CD4-positive, alpha-beta T cell treated with Interleukin-1 beta for 1 hour (primary cell): ENCODE results near the gene IPPK.
A peak's percentile ranks its signal among the peaks of the same experiment; 100 is the strongest.

Source experiments
- DNase-seq, 2 donors: peaks; one replicate each; pipeline ENCODE4 v3.0.0-alpha.2; 2020 to 2022

The IPPK gene

DNA sequence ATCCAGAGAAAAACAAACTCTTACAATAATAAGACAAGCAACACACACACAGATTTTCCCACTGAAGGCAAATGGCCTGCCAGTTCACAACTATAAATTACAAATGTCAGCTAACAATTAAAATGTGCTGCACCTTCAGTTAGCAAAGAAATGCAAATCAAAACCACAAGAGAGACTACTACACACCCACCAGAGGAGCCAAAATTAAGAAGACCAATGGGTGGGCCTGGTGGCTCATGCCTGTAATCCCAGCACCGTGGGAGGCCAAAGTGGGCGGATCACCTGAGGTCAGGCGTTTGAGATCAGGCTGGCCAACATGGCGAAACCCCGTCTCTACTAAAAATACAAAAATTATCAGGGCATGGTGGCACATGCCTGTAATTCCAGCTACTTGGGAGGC is 15.1 kb upstream of the IPPK start:
- DNase-seq, result no peak

DNA sequence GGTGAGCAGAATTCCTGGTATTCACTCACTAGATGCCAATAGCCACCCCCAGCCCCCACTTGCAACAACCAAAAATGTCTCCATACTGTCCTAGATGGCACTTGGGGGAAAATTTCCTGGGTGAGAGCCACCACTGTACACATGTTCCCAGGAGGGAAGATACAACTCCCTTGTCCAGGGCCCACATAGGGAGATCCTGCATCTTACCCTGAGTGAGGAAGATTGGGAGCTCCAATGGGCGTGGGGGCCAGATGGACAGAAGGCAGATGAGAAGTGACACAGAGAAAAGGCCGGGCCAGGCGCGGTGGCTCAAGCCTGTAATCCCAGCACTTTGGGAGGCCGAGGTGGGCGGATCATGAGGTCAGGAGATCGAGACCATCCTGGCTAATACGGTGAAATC is 12.3 kb upstream of the IPPK start:
- DNase-seq, result no peak

DNA sequence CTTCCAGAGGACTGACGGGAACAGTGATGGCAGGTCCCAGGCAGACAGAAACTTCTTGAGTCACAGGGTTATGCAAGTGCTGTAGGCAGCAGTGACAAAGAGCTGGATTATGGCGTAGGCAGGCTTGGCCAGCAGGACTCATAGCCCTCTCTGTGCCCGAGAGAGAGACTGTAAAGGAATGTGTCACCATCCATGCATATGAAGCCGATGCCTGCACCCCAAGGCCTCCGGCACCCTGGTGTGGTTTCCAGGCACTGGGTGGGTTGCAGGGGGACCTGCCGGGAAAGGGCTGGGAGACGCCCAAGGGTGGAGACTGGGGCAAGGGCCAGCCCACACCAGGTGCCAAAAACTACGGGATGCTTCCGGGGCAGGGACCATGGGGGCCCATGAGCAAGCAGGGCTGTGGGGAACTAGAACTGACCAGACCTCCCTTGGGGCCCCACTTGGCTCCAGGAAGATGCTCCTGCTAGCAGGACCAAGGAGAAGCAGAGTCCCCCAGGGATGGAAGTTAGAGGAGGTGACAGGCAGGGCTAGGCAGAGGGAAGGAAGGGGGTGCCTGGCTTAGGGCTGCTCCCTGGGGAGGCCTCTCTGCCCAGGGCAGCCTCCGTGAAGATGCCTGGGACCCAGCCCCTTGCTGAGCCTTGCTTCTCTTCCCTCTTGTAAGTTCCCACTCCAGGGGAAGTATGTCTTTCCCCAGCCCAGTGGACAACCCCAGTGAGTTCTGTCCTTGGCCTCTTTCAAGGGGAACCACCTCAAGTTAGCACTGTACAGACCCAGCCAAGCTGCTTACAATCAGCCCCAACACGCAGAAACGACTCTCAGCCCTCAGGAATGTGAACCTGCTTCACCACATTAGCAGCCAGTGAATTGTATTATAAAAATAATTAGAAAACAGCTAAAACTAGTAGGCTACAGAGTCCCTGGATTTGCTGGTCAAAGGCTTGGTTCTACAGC is 10.5 kb upstream of the IPPK start:
- no peak for DNase-seq

DNA sequence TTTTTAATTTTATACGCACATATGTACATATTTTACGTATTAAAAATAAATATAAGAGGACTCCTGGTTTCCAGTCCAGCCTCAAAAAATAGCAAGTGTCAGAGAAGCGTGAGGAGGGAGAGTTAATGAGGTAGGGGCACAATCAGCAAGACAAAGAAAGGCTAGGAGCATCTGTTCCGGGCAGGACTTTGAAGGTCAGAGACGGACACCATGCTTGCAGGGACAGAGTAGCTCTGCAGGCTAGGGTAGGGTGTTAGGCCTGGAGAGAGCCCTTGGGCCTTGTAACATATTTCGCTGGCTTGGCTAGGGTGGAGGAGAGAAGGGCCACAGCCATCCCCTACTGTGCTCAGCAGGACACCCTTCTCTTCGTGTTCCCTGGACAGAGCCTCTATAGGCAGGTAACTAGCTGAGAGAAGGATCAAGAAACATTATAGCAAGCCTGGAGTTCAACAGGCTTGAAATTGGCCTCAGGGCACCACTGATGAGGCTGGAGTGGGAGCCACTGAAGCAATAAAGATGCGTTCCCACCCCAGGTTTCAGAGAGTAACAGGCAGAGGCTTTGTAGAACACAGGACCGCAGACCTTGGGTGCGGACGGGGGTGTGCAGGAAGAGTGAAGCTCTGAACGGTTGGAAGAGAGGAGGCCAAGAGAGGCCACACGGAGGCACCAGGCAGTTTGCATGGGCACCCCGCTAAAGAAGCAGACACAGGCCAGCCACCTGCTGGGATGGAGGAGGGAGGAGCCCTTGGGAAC is 9.7 kb upstream of the IPPK start:
- no peak for DNase-seq

DNA sequence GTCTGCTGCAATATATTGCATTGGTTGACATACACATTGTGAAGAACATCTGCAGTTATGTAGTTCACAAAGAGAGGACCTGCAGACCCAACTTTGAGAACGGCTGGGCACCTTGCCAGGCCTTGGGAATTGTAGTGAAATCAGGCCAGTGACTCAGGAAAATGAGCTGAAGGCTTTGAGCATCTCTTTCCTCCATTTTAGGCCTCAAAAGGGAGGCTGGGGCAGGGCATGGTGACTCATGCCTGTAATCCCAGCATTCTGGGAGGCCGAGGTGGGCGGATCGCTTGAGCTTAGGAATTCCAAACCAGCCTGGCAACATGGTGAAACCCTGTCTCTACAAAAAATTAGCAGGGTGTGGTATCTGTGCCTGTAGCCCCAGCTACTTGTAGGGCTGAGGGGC is 1.4 kb upstream of the IPPK start:
- no peak for DNase-seq

DNA sequence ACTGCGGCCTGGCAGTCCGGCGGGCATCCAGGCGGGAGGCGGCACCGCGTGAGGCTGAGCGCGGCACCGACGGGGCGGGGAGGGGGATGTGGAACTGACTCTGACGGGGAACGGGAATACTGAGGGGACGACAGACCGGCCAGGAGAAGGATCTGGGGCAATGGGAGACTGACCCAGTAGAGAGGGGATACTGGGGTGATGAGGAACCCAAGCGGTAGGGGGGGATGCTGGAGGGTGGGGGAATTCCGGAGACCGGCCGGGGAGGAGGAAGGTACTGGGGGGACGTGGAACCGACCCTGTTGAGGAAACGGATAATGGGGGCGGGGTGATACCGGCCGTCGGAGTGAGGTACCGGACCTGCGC is 423 bp downstream of the IPPK start:
- DNase-seq, result no peak

DNA sequence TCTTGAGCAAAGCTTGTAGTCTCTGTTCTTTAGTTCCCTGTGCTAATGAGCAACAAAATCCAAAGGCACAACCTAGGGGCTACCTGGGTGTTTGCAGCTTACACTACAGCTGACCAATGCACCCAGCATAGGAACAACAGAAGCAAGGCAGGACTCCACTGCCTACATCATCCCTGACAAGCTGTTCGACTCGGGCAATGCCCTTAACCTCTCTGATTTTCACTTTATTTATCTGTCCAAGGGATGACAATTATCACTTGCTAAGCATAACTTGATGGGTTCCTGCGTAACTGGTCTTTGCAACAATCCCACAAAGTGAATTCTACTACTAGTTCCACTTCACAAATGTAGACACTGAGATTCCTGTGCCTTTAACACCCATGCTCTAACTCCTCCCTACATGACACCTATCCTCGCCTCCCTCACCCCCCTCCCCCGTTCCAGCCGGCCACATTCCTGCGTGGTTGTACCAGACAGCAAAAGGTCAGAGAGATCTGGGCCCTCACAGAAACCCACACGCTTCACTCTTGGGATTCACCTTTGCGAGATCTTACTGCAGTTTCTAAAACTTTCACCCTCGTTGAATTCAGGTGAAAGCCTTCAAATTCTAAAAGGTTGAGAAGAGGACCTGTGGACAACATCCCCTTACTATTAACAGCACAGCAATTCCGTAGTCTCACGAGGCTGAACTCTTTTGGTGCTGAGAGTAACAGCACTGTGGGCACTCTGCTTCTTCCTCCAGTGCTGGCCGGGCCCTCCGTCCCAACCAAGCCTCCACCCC is 995 bp downstream of the IPPK start:
- peak in 1 of 2 donors; percentile 26 for DNase-seq

DNA sequence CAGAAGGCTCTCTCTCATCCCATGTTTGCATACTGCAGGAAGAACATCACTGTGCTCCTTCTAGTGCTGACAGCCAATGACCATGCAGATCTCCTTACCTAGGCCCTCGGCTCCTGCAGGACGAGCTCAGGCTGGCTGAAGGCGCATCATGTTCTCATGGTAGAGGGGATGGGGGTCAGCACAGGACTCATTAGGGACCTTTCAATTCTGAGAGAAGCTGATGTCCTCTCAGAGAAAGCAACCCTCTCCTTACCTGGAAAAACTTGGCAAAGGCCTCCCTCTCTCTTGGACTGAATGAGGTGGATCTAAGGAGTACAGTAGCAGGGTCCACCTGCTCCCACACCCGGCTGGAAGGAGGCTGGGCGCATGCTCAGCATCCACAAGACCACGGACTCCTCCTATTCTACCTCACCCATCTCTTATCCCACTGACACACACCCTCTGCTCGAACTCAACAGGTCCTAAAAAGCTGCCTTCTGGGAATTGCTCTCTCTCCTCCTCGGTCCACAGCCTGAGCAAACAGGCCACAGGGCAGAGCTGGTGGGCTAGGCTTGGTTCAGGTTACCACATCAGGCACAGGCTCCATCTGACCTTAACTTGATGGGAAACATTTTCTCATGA is 2.9 kb downstream of the IPPK start:
- DNase-seq, result no peak

DNA sequence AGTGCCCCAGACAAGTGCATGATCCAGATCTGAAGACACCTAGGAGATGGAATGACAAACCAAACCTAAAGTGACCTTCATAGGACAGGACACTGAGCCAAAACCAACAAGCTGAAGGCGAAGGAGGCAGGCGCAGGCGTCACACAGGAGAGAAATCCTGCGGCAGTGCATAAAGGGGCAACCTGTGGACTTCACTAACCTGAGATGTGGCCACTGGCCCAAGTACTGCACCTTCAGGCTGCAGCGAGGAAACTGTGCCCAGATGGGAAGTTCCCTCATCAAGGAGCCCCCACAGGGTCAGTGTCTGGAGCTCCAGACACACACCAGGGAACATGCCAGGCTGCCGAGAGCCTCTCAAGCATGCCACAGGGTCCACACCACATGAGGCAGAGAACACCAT is 3.7 kb downstream of the IPPK start:
- no peak for DNase-seq

DNA sequence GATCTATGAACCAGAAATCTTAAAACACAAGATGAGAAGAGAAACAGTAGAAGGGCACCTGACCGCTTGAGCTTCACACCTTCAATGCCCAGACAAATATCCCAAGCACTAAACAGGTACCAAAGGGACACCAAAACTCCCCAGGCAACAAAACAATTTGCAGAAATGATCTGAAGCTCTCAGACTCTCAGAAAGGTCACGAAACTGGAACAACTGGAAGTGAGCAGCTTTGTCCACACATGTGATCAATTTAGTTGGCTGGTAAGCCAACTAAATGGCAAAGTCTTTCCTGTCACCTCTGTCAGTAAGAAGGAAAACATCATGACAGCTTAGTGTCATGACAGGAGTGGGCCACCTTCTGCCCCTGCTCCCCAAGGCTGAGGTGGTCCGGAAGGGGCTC is 4.1 kb downstream of the IPPK start:
- DNase-seq, result no peak

DNA sequence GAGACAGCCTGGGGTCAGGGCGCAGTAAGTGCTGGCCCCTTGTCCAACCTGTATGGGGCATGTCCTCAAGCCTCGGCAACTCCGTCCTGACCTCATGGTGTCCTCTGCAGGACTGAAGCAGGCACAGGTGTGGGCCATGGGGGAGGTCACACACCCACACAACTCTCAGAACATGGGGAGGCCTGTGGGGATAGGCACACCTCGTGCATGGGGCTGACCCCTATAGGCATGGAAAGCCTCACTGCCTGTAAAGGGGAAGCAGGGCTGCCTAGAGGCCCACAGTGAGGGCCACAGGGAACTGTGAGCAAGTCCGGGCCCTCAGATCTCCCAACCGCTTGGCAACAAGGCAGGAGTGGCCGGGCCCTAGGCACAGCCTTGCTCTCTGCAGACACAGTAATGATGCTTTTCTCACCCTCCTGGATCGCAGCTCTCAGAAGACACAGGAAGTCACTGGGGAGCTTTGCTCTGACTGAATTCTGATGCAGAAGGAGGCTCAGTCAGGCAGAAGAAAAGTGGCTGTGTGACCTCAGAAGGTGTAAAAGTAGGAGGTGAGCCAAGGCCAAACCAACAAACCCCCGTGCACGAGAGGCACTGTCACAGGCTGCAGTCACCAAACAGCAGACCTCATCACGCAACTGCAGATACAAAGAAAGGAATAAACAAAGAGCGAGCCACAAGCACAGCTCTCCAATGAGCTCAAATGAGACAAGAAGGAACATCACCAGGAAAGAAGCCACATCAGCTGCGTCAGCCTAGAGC is 5.4 kb downstream of the IPPK start:
- peak; percentile 15 to 17 for DNase-seq

DNA sequence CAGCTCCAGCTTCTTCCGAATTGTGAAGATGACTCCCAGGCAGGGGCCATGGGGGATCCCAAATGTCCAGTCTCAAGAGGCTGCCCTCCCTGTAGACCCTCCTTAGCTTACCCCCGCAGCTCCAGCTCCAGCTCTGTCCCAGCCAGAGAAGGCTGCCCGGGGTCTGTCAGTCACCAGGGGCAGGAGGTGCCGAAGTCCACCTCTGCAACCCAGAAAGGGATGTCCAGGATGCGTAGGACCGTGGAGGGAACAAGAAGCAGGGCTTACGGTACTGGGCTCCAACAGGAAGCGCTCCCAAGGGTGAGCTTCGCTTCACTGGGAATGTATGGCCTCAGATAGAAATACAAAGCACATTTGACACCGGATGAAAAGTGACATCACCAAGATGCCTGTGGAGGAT is 6.0 kb downstream of the IPPK start:
- no peak for DNase-seq

DNA sequence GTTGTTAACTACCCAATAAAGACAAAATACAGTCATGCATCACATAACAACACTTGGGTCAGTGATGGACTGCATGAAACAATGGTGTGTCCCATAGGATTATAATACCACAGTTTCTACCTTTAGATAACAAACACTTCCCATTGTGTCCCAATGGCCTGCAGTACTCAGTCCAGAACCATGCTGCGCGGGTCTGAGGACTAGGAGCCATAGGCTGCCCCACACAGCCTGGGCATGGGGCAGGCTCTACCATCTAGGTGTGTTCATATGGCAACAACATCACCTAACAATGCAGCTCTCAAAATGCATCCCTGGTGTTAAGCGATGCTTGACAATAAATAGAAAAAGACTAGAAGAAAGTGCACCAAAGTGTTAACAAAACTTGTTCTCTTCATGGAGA is 6.8 kb downstream of the IPPK start:
- no peak for DNase-seq

DNA sequence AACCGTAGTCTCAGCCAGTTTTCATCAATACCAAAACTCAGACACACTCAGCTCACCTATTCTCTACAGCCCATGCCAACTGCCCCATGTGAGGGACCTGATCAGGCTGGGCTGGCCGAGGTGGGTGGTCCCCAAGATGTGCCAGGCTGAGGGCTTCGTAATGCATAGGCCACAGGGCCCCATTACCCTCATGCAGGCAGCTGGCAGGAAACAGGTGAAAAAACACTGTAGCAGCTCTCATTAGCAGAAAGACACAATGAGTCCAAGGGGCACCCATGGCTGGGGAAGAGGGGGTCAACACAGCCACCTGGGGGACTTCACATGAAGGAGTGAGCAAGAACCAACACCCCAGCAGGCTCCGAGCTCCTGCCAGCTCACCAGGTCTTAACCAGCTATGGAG is 8.2 kb downstream of the IPPK start:
- DNase-seq, result no peak

DNA sequence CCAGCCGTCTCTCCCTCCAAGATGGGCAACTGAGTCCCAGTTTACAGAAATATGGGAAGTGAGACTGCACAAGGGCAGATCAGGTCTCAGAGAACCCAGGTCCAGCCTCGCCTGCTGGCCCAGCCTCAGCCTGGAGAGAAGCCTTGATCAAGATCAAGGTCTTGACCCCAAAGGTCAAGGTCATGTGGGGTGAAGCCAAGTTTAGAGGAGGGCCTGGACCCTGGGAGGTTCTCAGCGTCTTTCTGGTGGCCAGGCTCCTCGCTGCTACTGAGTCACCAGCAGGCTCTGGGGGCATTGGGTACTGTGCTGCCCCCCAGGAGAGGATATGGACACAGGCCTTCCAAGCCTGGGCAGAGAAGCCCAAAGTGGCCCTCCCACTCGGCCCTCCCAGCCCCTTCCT is 8.8 kb downstream of the IPPK start:
- DNase-seq, result no peak

DNA sequence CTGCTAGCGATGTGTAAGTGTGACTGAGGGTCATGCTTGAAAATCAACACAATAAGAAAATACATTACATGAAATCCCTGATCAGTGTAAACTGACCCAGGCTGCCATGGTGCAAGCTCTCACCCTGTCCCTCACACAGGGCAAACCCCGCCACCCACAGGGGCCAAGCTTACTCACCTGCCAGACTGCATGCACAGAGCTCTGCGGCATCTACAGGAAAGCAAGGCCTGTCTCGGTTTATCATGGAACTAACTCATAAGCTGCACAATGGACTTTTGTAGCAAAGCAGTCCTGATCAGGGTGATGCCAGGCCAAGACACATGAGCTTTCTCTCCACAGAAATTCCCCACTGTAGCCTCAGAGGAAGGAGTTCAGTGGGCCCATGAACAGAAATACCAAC is 9.7 kb downstream of the IPPK start:
- no peak for DNase-seq

DNA sequence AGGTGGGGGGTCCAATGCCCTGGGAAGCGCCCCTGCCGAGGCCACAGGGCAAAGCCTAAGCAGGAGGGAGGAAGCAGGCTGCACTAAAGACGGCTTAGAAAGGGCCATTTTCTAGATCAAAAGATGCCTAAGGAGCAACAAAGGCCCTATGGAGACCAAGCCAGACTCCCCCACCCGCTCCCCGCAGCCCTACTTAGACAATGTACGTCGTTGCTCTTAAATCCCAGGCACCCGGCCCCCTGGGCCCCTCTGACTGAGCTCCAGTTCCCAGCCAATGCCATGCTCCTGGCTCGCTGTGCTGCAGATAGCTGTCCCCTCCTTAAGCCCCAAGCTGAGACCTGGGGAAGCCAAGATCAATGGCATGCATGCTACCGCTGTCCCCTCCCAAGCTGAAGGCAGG is 10.3 kb downstream of the IPPK start:
- no peak for DNase-seq

DNA sequence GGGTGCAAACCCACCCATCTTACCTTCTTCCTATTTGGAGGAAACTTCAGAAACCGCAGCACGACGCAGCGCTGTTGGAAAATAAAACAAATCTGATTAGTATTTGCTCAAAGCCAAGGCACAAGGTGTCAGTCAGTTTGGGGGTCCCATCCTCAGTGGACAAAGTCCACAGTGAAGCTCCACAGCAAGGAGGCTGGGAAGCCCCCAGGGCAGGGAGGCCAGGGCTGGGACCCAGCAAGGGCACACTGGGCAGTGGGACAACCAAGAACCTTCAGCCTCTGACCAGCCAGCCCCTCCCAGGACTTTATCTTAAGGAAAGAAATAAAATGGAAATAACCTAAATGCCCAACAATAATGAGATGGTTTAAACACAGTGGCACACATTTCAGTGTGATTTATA is 11.3 kb downstream of the IPPK start:
- DNase-seq, result no peak

DNA sequence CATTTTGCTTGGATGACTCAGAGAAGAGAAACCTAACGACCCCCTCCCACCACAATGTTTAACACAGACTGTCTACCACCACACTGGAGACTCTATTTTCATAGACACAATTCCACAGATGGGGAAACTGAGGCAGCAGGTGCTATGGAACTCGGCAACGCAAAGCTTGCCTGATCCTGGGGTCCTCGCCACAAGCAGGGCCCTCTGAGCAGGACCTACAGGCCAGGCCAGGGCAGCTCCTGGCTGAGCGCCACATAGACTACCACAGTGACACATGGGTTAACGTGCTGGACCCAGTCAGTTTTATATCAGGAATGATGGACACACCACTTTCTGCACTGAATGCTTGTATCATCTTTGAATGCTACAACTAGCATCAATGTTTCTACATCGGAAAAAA is 11.8 kb downstream of the IPPK start:
- no peak for DNase-seq

DNA sequence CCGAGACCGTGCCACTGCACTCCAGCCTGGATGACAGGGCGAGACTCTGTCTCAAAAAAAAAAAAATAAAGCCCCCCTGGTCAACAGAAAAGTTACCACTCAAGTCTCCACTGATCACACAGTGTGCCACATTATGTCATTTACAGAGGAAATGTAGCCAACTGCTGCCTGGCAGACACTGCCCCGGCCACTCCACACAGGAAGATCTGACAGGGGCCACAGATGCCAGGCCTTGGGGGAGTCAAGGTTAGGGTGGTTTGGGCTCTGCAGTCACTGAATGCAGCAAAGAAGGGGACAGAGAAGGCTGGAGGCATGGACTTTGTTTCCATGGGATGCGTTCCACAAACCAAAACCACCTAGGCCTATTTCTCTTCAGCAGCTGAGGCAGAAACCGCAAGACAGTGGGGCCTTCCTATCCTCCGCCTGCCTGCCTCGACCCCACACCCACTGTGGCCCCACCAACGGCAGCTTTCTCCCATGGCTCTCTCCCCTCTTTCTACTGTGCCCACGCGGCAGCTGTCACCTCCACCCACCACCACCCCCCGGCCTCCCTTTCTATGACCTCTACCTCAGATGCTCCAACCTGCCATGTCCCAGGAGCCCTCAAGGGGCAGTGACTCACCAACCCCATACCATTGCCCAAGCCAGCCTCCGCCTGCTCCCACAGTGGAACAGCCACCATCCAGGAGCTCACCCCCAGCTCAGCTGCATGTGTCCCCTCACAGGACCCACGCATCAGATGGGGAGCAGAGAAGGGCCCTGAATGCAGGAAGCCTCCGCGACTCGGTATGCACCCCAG is 12.4 kb downstream of the IPPK start:
- no peak for DNase-seq

DNA sequence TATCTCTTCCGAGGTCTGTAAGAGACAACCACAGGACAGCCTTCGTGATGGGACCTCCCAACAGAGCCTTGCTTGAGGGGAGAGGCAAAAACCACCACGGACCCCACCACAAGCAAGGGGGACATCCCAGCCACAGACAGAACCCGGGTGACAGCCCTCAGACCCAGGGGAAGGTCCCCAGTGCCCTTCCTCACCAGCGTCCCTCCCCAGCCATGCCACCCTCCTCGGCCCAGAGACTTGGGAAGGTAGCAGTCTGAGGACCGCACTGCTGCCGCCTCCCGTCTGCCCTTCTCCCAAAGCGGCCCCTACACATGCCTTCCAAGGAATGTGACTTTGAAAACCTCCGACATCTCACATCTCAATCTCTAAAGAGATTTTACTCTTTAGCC is 13.4 kb downstream of the IPPK start:
- DNase-seq, result no peak
